Sigmoid colon (tissue), 7 donors: Measurements from ENCODE around the gene RSBN1L. TPM values are rescaled to one million over a fixed set of nuclear protein-coding genes. Genes with fewer than 3 reads are reported as not detected.
"Not testable (repeated sequence)": the region's sequence is repeated elsewhere in the genome, so short reads cannot be mapped to it uniquely, and the experiment has no call there.

Source experiments
- DNase-seq: peaks from one replicate; pipeline ENCODE4 v3.0.0-alpha.2; 2019
- H3K27ac ChIP-seq, 4 donors: fragments of 200-600 bp; sonication (generic); one replicate each; pipeline ENCODE4 v1.5.1; 2016 to 2019; ENCODE audit warnings: mild to moderate bottlenecking in 1 of 4
- H3K27me3 ChIP-seq, 3 donors: fragments of 200-600 bp; sonication (generic); one replicate each; pipeline ENCODE4 v1.5.1; 2019; ENCODE audit warnings: mild to moderate bottlenecking in 1 of 3
- H3K36me3 ChIP-seq, 4 donors: fragments of 200-600 bp; sonication (generic); one replicate each; pipeline ENCODE4 v1.5.1; 2016 to 2019
- H3K4me1 ChIP-seq, 4 donors: fragments of 200-600 bp; sonication (generic); one replicate each; pipeline ENCODE4 v1.5.1; 2017 to 2019
- H3K4me3 ChIP-seq, 4 donors: fragments of 200-600 bp; sonication (generic); one replicate each; pipeline ENCODE4 v1.5.1; 2017 to 2019; ENCODE audit warnings: mild to moderate bottlenecking in 2 of 4, moderate library complexity in 1 of 4
- H3K9me3 ChIP-seq, 4 donors: fragments of 200-600 bp in 3 of 4; sonication (generic) in 3 of 4; one replicate each; pipeline versions ENCODE4 v1.5.1 to v1.6.1; 2013 to 2019
- CTCF ChIP-seq, 4 experiments: fragments of 450-650 bp in 3 of 4; fragments of 200-600 bp in 1 of 4; IDR thresholded peaks; one replicate each; pipeline ENCODE4 v1.5.1; 2016 to 2019; ENCODE audit warnings: antibody characterized with exemption in 4 of 4, mild to moderate bottlenecking in 3 of 4, moderate library complexity in 2 of 4
- EP300 ChIP-seq, 4 donors: sonication (generic); formaldehyde crosslinking; IDR thresholded peaks; one replicate each; pipeline ENCODE4 v1.6.1; 2017; ENCODE audit warnings: antibody characterized with exemption in 4 of 4
- POLR2A ChIP-seq, 2 donors: fragments of 450-650 bp; IDR thresholded peaks; one replicate each; pipeline ENCODE4 v1.6.1; 2016; ENCODE audit warnings: antibody characterized with exemption in 2 of 2, mild to moderate bottlenecking in 2 of 2, moderate library complexity in 2 of 2
- POLR2AphosphoS5 ChIP-seq, 4 donors: sonication (generic); formaldehyde crosslinking; IDR thresholded peaks; one replicate each; pipeline ENCODE4 v1.6.1; 2017; ENCODE audit warnings: antibody characterized with exemption in 4 of 4
- WGBS, 2 donors: extraction: QIAGEN DNeasy Blood & Tissue Kit; methylation state at CpG; one replicate each; pipeline ENCODE4 v1.1.7; 2013; 5-methylcytosine and 5-hydroxymethylcytosine counted together
- intact Hi-C: fragments of 100-400 bp; cut with DNase I; formaldehyde crosslinking; loops from one replicate; pipeline ENCODE4 v1.15.1; 2023
- polyA plus RNA-seq, 3 donors: library from polyadenylated mRNA; stranded (reverse); fragments of 200-250 nt; gene quantifications; one replicate each; pipeline ENCODE4 v1.2.3, GENCODE V29; 2013
- total RNA-seq, 4 donors: library from RNA; depleted of rRNA; stranded (reverse); fragments of >200 nt; gene quantifications; one replicate each; pipeline ENCODE4 v1.1.0, GENCODE V29; 2016
- donor health status: healthy with polysubstance abuse.
- donor health status: Bipolar disorder and iron deficiency.
- donor health status: healthy.

Gene RSBN1L
- 10 to 100 TPM; 29.3 to 50.4 (median 40.7) TPM for total RNA-seq
- 10 to 100 TPM in 1 of 3 donors, 1 to 10 TPM in 2; 6.0 to 11.0 (median 7.9) TPM for polyA plus RNA-seq

- DNase-seq, result peak; percentile 99
- Histone ChIP-seq H3K9me3 (no peaks in the 10 kb centered on the region), H3K4me3 (peak within 1 kb of the TSS; percentile 76 to 90 (median 89)), H3K27ac (peak within 1 kb of the TSS; percentile 96 to 100 (median 96)), H3K27me3 (no peaks in the 10 kb centered on the region), H3K36me3 (no peaks in the 10 kb centered on the region), H3K4me1 (peaks cover 0 to 60% (median 43%) of the 10 kb centered on the region in 4 donors)
- 0% methylated on average over 53 of the region's 53 CpGs for WGBS, 2 donors
- intact Hi-C loops, result loop anchor here (5.0 kb wide), 2 partner anchors 39 to 159 kb away; partner anchors contain the start of gene PTPN12
- TF ChIP-seq POLR2A (IDR thresholded peaks at IDR 0.05) (peak; percentile 89 to 96), EP300 (IDR thresholded peaks at IDR 0.05) (no peak), POLR2AphosphoS5 (IDR thresholded peaks at IDR 0.05) (peak; percentile 96 to 99 (median 99)), CTCF (IDR thresholded peaks at IDR 0.05) (peak in 3 of 4 experiments; percentile 18 to 39 (median 26))
Observed at GRCh38 chr7:77696057-77696642, at the start of gene RSBN1L. RSBN1L (plus strand) TSS chr7:77696459; CDS start chr7:77696470, 11 bp downstream.

- H3K27me3 ChIP-seq, result no peaks in the 10 kb centered on the region
- no peak for DNase-seq
- 95 to 96% methylated on average over 6 of the region's 6 CpGs for WGBS, 2 donors
- H3K4me1 ChIP-seq, result peaks cover 0 to 8% (median 3%) of the 10 kb centered on the region in 4 donors
- intact Hi-C loops, result no loop called here
- TF ChIP-seq POLR2A (IDR thresholded peaks at IDR 0.05) (no peak), POLR2AphosphoS5 (IDR thresholded peaks at IDR 0.05) (no peak), EP300 (IDR thresholded peaks at IDR 0.05) (no peak), CTCF (IDR thresholded peaks at IDR 0.05) (no peak)
- no peak overlapping the region for H3K27ac ChIP-seq
- H3K36me3 ChIP-seq, result peaks cover 0 to 34% (median 4%) of the 10 kb centered on the region in 4 donors
- no peak overlapping the region for H3K4me3 ChIP-seq
- H3K9me3 ChIP-seq, result no peaks in the 10 kb centered on the region
Observed at GRCh38 chr7:77648742-77649338, 47.4 kb upstream of the RSBN1L start.

GRCh38 chr7:77649716-77650349, 46.4 kb upstream of the RSBN1L start:
- no peak for TF ChIP-seq CTCF (IDR thresholded peaks at IDR 0.05)
- no peak for TF ChIP-seq POLR2A (IDR thresholded peaks at IDR 0.05)
- no peak for TF ChIP-seq EP300 (IDR thresholded peaks at IDR 0.05)
- no peak for TF ChIP-seq POLR2AphosphoS5 (IDR thresholded peaks at IDR 0.05)
- H3K27ac ChIP-seq, result no peak overlapping the region
- WGBS, 2 donors, result 85% methylated on average over 4 of the region's 4 CpGs
- intact Hi-C loops, result loop anchor here (10.0 kb wide), 1 partner anchor 365 kb away; no protein-coding TSS in a partner anchor
- no peak overlapping the region for H3K4me3 ChIP-seq
- H3K27me3 ChIP-seq, result no peaks in the 10 kb centered on the region
- no peak for DNase-seq
- peaks cover 0 to 8% (median 3%) of the 10 kb centered on the region in 4 donors for H3K4me1 ChIP-seq
- no peaks in the 10 kb centered on the region for H3K9me3 ChIP-seq
- peaks cover 0 to 31% (median 4%) of the 10 kb centered on the region in 4 donors for H3K36me3 ChIP-seq

- H3K36me3 ChIP-seq, result peaks cover 0 to 17% (median 0%) of the 10 kb centered on the region in 4 donors
Observed at GRCh38 chr7:77651575-77652162, 44.6 kb upstream of the RSBN1L start.

GRCh38 chr7:77652826-77653225, 43.4 kb upstream of the RSBN1L start:
- WGBS, 2 donors, result 70 to 95% methylated on average over 12 of the region's 12 CpGs

More at GRCh38 chr7:77651575-77652162, 44.6 kb upstream of the RSBN1L start:
- intact Hi-C loops, result loop anchor here (2.0 to 10.0 kb wide), 2 partner anchors 107 to 363 kb away; no protein-coding TSS in a partner anchor
- H3K27ac ChIP-seq, result no peak overlapping the region
- no peaks in the 10 kb centered on the region for H3K27me3 ChIP-seq
- H3K9me3 ChIP-seq, result no peaks in the 10 kb centered on the region
- TF ChIP-seq POLR2A (IDR thresholded peaks at IDR 0.05), result no peak
- peak in 3 of 4 experiments; percentile 61 to 73 (median 69) for TF ChIP-seq CTCF (IDR thresholded peaks at IDR 0.05)
- no peak overlapping the region for H3K4me3 ChIP-seq
- DNase-seq, result no peak
- H3K4me1 ChIP-seq, result peaks cover 0 to 16% (median 9%) of the 10 kb centered on the region in 4 donors
- WGBS, 2 donors, result 14 to 23% methylated on average over 3 of the region's 3 CpGs

More at GRCh38 chr7:77652826-77653225, 43.4 kb upstream of the RSBN1L start:
- not testable (repeated sequence) for H3K27me3 ChIP-seq, DNase-seq, H3K4me3 ChIP-seq, H3K9me3 ChIP-seq, H3K27ac ChIP-seq
- intact Hi-C loops, result loop anchor here (2.0 to 10.0 kb wide), 2 partner anchors 106 to 362 kb away; no protein-coding TSS in a partner anchor
- H3K36me3 ChIP-seq, result peaks cover 0 to 11% (median 0%) of the 10 kb centered on the region in 4 donors
- peaks cover 0 to 16% (median 9%) of the 10 kb centered on the region in 4 donors for H3K4me1 ChIP-seq
